ENCODE measurements around the gene CADM1. TPM values are rescaled to one million over a fixed set of nuclear protein-coding genes. Genes with fewer than 3 reads are reported as not detected.

CADM1 gene
- total and polyA plus RNA-seq, 10 of the 15 experiments (the other 5 are each of a cell fraction or from before 2014, with no cell fraction given), result 0.03 to 0.48 (median 0.15) TPM; not detected in 3

DNA sequence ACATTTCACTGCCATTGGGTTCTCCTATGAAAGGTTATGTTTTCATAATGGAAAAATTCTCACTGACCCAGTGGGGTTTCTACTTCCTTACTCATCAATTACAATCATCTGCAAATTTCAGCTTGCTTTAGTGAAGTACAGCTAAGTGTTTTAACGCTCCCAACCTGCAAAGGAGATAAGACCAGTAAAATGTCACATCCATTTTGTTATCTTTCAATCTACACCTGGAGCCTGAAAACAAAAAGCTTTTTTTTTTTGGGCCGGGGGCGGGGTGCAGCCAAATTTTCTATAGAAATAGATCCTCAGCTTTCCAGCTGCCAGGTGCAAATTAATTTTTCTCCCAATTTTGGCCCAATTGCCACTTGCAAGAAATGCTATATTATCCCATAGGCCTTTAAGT lies 40.6 kb downstream of the CADM1 start:
- Histone ChIP-seq H4K20me1 (ENCODE audit: control insufficient read depth, insufficient read depth) (no peaks in the 10 kb centered on the region), H3K4me1 (ENCODE audit: control insufficient read depth, insufficient read depth, low read length) (no peaks in the 10 kb centered on the region), H3K27me3 (replicated peaks in 1 of 2; ENCODE audit: control insufficient read depth in 2 of 2, insufficient read depth in 2 of 2, low read length in 1 of 2) (no peaks in the 10 kb centered on the region), H3K36me3 (ENCODE audit: control insufficient read depth in 2 of 2, insufficient read depth in 2 of 2, low read length in 1 of 2) (no peaks in the 10 kb centered on the region), H3K79me2 (ENCODE audit: control insufficient read depth, insufficient read depth, low read length) (no peaks in the 10 kb centered on the region), H3K4me3 (no peak overlapping the region), H3K9me3 (replicated peaks; ENCODE audit: control insufficient read depth, insufficient read depth, low read length) (no peaks in the 10 kb centered on the region), H3K9ac (ENCODE audit: control insufficient read depth, insufficient read depth, low read length) (no peak overlapping the region), H3K27ac (ENCODE audit: control insufficient read depth, insufficient read depth) (no peak overlapping the region), H3K4me2 (ENCODE audit: control insufficient read depth, insufficient read depth) (no peak overlapping the region), H2AFZ (ENCODE audit: control insufficient read depth, low read depth, low read length) (no peak overlapping the region)
- no peak for DNase-seq (ENCODE audit: low read depth, low spot score)
- intact Hi-C loops (cut with micrococcal nuclease; ENCODE audit: unreplicated experiment), result no loop called here
- CTCF ChIA-PET, result interaction anchor here (0.6 kb wide), 1 partner anchor 215 kb away, joined by 3 read pairs; no protein-coding TSS in a partner anchor
- BruUV-seq (replicated peaks), result no TSS peak
- 91% methylated on average over 3 of the region's 3 CpGs for WGBS (ENCODE audit: insufficient coverage, insufficient replicate concordance, low lambda C conversion rate, missing lambda C conversion rate)
- POLR2A ChIA-PET, result interaction anchor here (0.6 kb wide), 1 partner anchor 641 kb away, joined by 3 read pairs; no protein-coding TSS in a partner anchor
- no peak for TF ChIP-seq PAX8 (IDR thresholded peaks at IDR 0.05)
- FAIRE-seq, result no peak
- SMC1A ChIA-PET (ENCODE audit: uncharacterized antibody, unreplicated experiment), result interaction anchor here (0.6 to 1.0 kb wide), 3 partner anchors 9 to 704 kb away, joined by 3 to 4 read pairs (median 3); no protein-coding TSS in a partner anchor
- ATAC-seq, result no peak
- RAD21 ChIA-PET (ENCODE audit: unreplicated experiment), result no interaction called here
- in situ Hi-C loops (cut with MboI), result no loop called here

DNA sequence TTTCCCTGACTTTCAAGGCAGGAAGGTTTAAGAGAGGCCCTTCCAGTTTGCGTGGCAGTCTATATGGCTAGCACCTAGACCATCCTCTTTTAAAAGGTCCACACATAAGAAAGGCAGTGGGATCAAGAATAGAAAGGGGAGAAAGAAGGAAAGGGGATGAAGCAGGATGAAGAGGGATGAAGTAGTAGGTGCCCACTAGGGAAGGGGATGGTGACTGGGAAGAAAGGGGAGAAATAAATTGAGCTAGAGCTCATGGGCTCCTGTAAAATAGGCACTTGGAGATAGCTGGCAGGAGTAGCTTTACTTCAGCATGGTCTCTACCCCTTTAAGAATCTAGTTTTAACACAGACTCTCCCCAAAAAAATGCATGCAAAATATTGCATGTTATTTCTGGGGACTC lies 41.5 kb downstream of the CADM1 start:
- RAD21 ChIA-PET (ENCODE audit: unreplicated experiment), result no interaction called here
- Histone ChIP-seq H3K79me2 (ENCODE audit: control insufficient read depth, insufficient read depth, low read length) (no peaks in the 10 kb centered on the region), H3K27ac (ENCODE audit: control insufficient read depth, insufficient read depth) (no peak overlapping the region), H3K9ac (ENCODE audit: control insufficient read depth, insufficient read depth, low read length) (no peak overlapping the region), H3K4me3 (no peak overlapping the region), H3K4me2 (ENCODE audit: control insufficient read depth, insufficient read depth) (no peak overlapping the region), H3K36me3 (ENCODE audit: control insufficient read depth in 2 of 2, insufficient read depth in 2 of 2, low read length in 1 of 2) (no peaks in the 10 kb centered on the region), H3K27me3 (replicated peaks in 1 of 2; ENCODE audit: control insufficient read depth in 2 of 2, insufficient read depth in 2 of 2, low read length in 1 of 2) (no peaks in the 10 kb centered on the region), H3K4me1 (ENCODE audit: control insufficient read depth, insufficient read depth, low read length) (no peaks in the 10 kb centered on the region), H3K9me3 (replicated peaks; ENCODE audit: control insufficient read depth, insufficient read depth, low read length) (no peaks in the 10 kb centered on the region), H4K20me1 (ENCODE audit: control insufficient read depth, insufficient read depth) (no peaks in the 10 kb centered on the region), H2AFZ (ENCODE audit: control insufficient read depth, low read depth, low read length) (no peak overlapping the region)
- TF ChIP-seq NBN (IDR thresholded peaks at IDR 0.05) (no peak), ZNF622 (IDR thresholded peaks at IDR 0.05) (no peak), DPF2 (IDR thresholded peaks at IDR 0.05) (no peak)
- TF ChIP-seq, protein P1, sequence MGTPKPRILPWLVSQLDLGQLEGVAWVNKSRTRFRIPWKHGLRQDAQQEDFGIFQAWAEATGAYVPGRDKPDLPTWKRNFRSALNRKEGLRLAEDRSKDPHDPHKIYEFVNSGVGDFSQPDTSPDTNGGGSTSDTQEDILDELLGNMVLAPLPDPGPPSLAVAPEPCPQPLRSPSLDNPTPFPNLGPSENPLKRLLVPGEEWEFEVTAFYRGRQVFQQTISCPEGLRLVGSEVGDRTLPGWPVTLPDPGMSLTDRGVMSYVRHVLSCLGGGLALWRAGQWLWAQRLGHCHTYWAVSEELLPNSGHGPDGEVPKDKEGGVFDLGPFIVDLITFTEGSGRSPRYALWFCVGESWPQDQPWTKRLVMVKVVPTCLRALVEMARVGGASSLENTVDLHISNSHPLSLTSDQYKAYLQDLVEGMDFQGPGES (IDR thresholded peaks at IDR 0.05), result no peak
- POLR2A ChIA-PET, result no interaction called here
- FAIRE-seq (no peak), ATAC-seq (no peak), DNase-seq (ENCODE audit: low read depth, low spot score) (no peak)
- WGBS (ENCODE audit: insufficient coverage, insufficient replicate concordance, low lambda C conversion rate, missing lambda C conversion rate), result 80% methylated on average over 1 of the region's 1 CpG
- no TSS peak for BruUV-seq (replicated peaks)
- intact Hi-C loops (cut with micrococcal nuclease; ENCODE audit: unreplicated experiment) (no loop called here), in situ Hi-C loops (cut with MboI) (no loop called here)
- CTCF ChIA-PET, result no interaction called here
- SMC1A ChIA-PET (ENCODE audit: uncharacterized antibody, unreplicated experiment), result interaction anchor here (0.7 kb wide), 1 partner anchor 703 kb away, joined by 3 read pairs; no protein-coding TSS in a partner anchor
